Neutrophil (primary cell): ENCODE results near the gene TCF12.

Experiments used
- H3K27ac ChIP-seq: fragments of 200-600 bp; sonication (generic); 2 replicates; pipeline ENCODE4 v1.5.1; 2016; ENCODE audit warnings: mild to moderate bottlenecking, moderate library complexity
- H3K27me3 ChIP-seq: fragments of 200-600 bp; sonication (generic); 2 replicates; pipeline ENCODE4 v1.6.0; 2016; ENCODE audit warnings: mild to moderate bottlenecking
- H3K36me3 ChIP-seq: fragments of 200-600 bp; sonication (generic); 2 replicates; pipeline ENCODE4 v1.5.1; 2017
- H3K4me1 ChIP-seq, 2 experiments: fragments of 200-600 bp in 1 of 2; sonication (generic) in 1 of 2; 1 replicate in 1 of 2; 2 replicates in 1 of 2; pipeline versions ENCODE4 v1.5.1 to v1.6.1; 2013 to 2016; ENCODE audit warnings: low read depth in 1 of 2, low read length in 1 of 2, mild to moderate bottlenecking in 1 of 2, moderate library complexity in 1 of 2; ENCODE audit not compliant: control insufficient read depth in 1 of 2, insufficient read depth in 1 of 2
- H3K4me3 ChIP-seq, 2 experiments: fragments of 200-600 bp in 1 of 2; sonication (generic) in 1 of 2; 1 replicate in 1 of 2; 2 replicates in 1 of 2; pipeline ENCODE4 v1.5.1; 2013 to 2016; ENCODE audit warnings: low read depth in 1 of 2, low read length in 1 of 2, mild to moderate bottlenecking in 1 of 2, moderate library complexity in 1 of 2
- H3K9me3 ChIP-seq: fragments of 200-600 bp; sonication (generic); 2 replicates; pipeline ENCODE4 v1.5.1; 2016
- CTCF ChIP-seq: fragments of 200-600 bp; sonication (generic); IDR thresholded peaks from 2 replicates; pipeline ENCODE4 v1.5.1; 2016; ENCODE audit warnings: antibody characterized with exemption

The TCF12 gene

GRCh38 chr15:57109005-57109404, 190.6 kb downstream of the TCF12 start:
- H3K27me3 ChIP-seq = no peaks in the 10 kb centered on the region
- no peak for TF ChIP-seq CTCF
- no peaks in the 10 kb centered on the region for H3K4me1 ChIP-seq
- H3K27ac ChIP-seq = no peak overlapping the region
- no peak overlapping the region for H3K4me3 ChIP-seq
- H3K36me3 ChIP-seq = no peaks in the 10 kb centered on the region
- no peaks in the 10 kb centered on the region for H3K9me3 ChIP-seq

- no peaks in the 10 kb centered on the region for H3K27me3 ChIP-seq
- H3K4me3 ChIP-seq = no peak overlapping the region
- no peaks in the 10 kb centered on the region for H3K4me1 ChIP-seq
- H3K27ac ChIP-seq = no peak overlapping the region
- H3K36me3 ChIP-seq = no peaks in the 10 kb centered on the region
- no peak for TF ChIP-seq CTCF
- no peaks in the 10 kb centered on the region for H3K9me3 ChIP-seq
Measured at GRCh38 chr15:57111002-57111401, 192.6 kb downstream of the TCF12 start.

- Histone ChIP-seq H3K36me3 (no peaks in the 10 kb centered on the region), H3K9me3 (no peaks in the 10 kb centered on the region), H3K27me3 (no peaks in the 10 kb centered on the region), H3K27ac (no peak overlapping the region), H3K4me3 (no peak overlapping the region), H3K4me1 (no peaks in the 10 kb centered on the region)
- TF ChIP-seq CTCF = no peak
Measured at GRCh38 chr15:57112178-57112577, 193.7 kb downstream of the TCF12 start.

GRCh38 chr15:57114070-57114469, 195.6 kb downstream of the TCF12 start:
- Histone ChIP-seq H3K27ac (no peak overlapping the region), H3K4me3 (no peak overlapping the region), H3K4me1 (no peaks in the 10 kb centered on the region), H3K9me3 (no peaks in the 10 kb centered on the region), H3K27me3 (no peaks in the 10 kb centered on the region), H3K36me3 (no peaks in the 10 kb centered on the region)
- TF ChIP-seq CTCF = no peak

- no peak for TF ChIP-seq CTCF
Measured at GRCh38 chr15:57118013-57118799, 199.8 kb downstream of the TCF12 start.

More at GRCh38 chr15:57118013-57118799, 199.8 kb downstream of the TCF12 start:
- Histone ChIP-seq H3K4me1 (no peaks in the 10 kb centered on the region), H3K9me3 (no peaks in the 10 kb centered on the region), H3K4me3 (no peak overlapping the region), H3K36me3 (no peaks in the 10 kb centered on the region), H3K27ac (no peak overlapping the region), H3K27me3 (no peaks in the 10 kb centered on the region)
